Subcutaneous adipose tissue (tissue), 4 donors: Measurements from ENCODE around the gene DQX1. TPM values are rescaled to one million over a fixed set of nuclear protein-coding genes. Genes with fewer than 3 reads are reported as not detected.

Experiments
- total RNA-seq, 4 donors: library from RNA; depleted of rRNA; stranded (reverse); fragments of >200 nt; gene quantifications; one replicate each; pipeline ENCODE4 v1.1.0, GENCODE V29; 2016
- TF ChIP-seq, protein P1 (sequence below): fragments of 450-650 bp; IDR thresholded peaks from one replicate; pipeline ENCODE4 v1.5.1; 2016; ENCODE audit warnings: low read depth, mild to moderate bottlenecking, control low read depth, antibody characterized with exemption, moderate library complexity

DQX1 gene, protein sequence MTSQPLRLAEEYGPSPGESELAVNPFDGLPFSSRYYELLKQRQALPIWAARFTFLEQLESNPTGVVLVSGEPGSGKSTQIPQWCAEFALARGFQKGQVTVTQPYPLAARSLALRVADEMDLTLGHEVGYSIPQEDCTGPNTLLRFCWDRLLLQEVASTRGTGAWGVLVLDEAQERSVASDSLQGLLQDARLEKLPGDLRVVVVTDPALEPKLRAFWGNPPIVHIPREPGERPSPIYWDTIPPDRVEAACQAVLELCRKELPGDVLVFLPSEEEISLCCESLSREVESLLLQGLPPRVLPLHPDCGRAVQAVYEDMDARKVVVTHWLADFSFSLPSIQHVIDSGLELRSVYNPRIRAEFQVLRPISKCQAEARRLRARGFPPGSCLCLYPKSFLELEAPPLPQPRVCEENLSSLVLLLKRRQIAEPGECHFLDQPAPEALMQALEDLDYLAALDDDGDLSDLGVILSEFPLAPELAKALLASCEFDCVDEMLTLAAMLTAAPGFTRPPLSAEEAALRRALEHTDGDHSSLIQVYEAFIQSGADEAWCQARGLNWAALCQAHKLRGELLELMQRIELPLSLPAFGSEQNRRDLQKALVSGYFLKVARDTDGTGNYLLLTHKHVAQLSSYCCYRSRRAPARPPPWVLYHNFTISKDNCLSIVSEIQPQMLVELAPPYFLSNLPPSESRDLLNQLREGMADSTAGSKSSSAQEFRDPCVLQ
- not detected for total RNA-seq

DNA sequence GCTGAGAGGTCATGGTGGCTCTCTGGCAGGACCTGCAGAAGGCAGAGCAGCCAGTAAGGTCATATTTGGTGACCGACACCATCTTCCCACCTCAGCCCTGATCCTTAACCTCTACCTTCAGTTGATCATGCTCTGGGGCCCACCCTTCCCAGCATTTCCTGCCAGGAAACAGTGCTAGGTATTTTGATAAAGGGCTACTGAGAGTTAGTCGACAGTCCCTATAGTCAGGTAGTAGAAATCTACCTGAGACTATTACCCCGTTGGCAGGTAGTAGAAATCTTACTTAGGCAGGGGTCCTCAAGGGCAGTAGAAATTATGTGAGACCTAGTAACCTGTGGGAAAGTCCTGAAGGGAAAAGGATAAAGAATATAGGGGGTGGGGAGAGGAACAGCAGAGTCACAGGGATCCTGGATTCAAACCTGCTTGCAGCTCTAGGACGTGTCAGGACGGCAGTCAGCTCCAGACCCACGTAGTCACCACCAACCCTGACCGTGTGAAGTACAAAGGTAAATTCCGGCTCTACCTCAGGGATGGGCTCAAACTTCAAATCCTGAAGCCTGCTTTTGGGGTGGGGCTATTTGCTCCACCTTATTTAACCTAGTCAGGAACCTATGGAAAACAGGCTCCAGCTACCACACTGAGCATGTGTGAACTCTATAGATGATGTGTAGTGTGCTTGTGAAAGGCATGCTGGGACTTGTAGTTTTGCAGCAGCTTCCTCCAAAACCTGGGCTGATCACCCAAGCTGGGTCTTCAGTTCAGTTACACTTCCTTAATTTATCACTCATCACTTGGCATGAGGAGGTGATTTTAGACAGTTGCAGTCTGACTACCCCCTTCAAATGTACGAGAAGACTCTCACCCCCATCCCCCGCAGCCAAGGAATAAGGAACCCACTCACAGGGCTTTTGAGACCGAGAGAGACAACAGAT lies at the start of gene DQX1:
Gene DQX1, minus strand, starts transcription at position 515 of the 932 bp plus-strand sequence. Its CDS starts 502 bp downstream, at position 13.
- TF ChIP-seq, protein P1, sequence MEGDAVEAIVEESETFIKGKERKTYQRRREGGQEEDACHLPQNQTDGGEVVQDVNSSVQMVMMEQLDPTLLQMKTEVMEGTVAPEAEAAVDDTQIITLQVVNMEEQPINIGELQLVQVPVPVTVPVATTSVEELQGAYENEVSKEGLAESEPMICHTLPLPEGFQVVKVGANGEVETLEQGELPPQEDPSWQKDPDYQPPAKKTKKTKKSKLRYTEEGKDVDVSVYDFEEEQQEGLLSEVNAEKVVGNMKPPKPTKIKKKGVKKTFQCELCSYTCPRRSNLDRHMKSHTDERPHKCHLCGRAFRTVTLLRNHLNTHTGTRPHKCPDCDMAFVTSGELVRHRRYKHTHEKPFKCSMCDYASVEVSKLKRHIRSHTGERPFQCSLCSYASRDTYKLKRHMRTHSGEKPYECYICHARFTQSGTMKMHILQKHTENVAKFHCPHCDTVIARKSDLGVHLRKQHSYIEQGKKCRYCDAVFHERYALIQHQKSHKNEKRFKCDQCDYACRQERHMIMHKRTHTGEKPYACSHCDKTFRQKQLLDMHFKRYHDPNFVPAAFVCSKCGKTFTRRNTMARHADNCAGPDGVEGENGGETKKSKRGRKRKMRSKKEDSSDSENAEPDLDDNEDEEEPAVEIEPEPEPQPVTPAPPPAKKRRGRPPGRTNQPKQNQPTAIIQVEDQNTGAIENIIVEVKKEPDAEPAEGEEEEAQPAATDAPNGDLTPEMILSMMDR, result no peak

DNA sequence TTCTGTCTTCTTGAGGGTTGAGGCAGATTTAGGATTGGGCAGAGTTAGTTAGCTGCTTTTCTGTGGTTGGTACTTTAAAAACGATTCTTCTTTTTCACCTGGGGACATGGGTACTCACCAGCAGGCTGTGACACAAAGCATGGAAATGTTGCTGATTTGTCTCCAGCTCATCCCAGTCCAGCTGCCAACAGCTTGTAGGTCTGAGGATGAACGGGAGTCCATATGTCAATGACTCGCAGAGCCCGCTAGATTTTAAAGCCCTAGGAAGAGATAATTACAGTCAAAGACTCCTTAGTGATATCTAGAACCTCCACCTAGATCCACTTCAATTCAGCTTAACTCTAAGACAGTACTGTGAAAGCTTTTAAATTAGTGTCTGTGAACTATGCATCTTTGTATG lies 49.3 kb upstream of the DQX1 start:
- TF ChIP-seq, protein P1, result no peak

DNA sequence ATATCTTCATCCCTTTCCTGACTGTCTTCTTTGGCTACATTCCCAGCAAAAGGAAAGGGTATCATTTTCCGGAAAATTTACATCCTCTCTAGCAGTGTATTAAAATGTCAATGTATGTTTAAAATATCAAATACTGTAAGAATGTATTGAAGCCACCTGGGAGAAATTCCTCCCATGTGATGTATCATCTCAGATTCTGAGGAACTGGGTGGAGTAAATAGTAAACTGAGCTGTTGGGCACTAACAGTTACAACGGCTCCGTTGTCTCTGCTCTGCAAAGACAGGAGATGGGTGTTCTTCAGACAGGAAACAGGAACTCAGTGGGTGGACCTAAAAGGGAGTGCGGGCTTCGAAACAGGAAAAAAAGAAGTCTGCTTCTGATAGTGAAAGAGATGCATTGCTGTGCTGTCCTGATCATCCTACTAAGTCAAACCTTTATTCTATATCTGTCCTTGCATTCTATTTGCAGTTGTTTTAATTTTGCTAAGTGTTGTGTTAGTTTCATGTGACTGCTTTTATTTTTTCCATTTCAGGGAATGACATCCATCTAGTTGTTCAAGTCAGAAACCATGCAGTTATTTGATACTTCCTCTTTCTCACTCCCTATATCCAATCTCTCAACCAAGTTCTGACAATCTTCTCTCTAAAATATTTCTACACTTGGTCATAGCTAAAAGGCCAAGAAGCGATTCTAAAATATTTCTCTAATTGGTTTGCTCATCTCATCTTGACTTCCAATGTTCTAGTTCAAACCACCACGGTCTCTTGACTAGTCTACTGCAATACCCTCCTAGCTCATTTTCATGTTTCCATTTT lies 47.9 kb upstream of the DQX1 start:
- TF ChIP-seq, protein P1, result no peak

DNA sequence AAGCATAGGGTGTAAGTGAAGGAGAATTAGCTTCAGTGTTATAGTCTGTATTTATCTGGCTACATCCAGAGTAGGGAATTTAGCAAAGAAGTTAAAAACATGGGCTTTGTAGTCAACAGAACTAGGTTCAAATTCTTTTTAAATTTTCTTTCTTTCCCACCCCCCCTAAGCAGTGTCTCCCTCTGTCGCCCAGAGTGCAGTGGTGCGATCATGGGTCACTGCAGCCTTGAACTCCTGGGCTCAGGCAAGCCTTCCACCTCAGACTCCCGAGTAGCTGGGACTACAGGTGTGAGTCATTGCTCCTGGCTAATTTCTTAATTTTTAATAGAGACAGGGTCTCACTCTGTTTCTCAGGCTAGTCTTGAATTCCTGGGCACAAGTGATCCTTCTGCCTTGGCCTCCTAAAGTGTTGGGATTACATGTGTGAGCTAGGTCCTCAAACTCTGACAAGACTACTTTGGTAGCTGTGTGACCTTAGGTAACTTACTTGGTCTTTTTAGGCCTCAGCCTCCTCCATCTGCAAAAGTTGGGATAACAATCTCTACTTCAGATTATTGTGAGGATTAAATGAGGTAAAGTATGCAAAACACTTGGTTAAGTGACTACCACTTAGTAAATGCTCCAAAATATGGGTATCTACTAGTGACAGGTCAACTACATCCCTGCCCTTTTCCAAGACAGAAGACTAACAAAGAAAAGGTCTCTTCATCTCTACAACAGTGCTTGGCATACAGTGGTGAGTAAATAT lies 46.3 kb upstream of the DQX1 start:
- TF ChIP-seq, protein P1, result no peak

DNA sequence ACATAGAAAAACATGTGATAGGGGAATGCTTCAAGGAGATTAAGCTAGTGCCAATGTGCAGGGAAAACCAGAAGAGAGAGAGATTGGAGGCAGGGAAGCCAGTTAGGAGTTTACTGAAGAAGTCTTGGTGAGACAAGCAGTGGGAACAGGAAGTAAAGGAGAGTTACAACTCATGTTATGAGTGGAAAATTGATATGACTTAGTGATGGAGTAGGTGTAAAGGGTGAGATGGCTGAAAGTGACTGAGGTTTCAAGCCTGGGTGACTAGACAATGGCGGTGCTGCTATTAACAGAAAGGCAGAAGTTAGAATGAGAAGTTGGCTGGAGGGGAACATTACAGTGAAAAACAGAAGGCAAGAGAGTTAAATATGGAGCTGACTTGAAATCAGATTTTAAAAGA lies 45.0 kb upstream of the DQX1 start:
- TF ChIP-seq, protein P1, result no peak

DNA sequence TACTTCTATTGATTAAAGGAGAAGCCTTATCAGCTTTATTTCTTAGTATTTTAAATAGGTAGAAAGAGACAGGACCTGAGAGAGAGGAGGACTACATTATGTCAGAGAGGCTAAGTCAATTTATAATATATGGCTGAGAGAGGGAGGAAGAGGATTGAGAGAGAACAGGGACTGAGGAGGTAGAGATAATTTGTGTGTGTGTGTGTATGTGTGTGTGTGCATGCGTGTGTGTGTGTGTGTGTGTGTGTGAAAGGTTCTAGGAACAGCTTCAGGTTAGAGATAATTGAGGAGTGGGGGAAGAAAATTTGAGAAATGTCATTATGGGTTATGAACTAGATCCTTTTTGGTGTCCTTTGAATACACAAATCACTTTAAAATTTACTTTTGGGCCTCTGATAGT lies 43.7 kb upstream of the DQX1 start:
- TF ChIP-seq, protein P1, result no peak
